RWPE2 (cell line): Measurements from ENCODE around the gene HIVEP1.

ENCODE experiments used
- ATAC-seq: fragments of 200-7000 bp; cut with Tn5 transposase; 3 replicates; pipeline ENCODE4 v1.9.1; 2021; ENCODE audit warnings: low read depth
- DNase-seq: peaks from one replicate; pipeline ENCODE4 v3.0.0-alpha.2; 2020; ENCODE audit warnings: low spot score
- H3K27ac ChIP-seq: fragments of 450-650 bp; 2 replicates; pipeline ENCODE4 v1.5.1; 2017; ENCODE audit warnings: mild to moderate bottlenecking; ENCODE audit not compliant: poor library complexity, severe bottlenecking
- H3K27me3 ChIP-seq: fragments of 250-450 bp; sonication (Bioruptor Pico); 2 replicates; pipeline ENCODE4 v1.5.1; 2021; ENCODE audit warnings: mild to moderate bottlenecking, moderate library complexity; ENCODE audit not compliant: insufficient read depth, poor library complexity, severe bottlenecking
- H3K36me3 ChIP-seq: fragments of 250-450 bp; sonication (Bioruptor Pico); 2 replicates; pipeline ENCODE4 v1.5.1; 2020; ENCODE audit warnings: low read depth, mild to moderate bottlenecking, moderate library complexity
- H3K4me1 ChIP-seq: fragments of 250-450 bp; sonication (Bioruptor Pico); 2 replicates; pipeline ENCODE4 v1.5.1; 2021; ENCODE audit warnings: mild to moderate bottlenecking, moderate library complexity; ENCODE audit not compliant: insufficient read depth, poor library complexity, severe bottlenecking
- H3K4me3 ChIP-seq: fragments of 250-450 bp; sonication (Bioruptor Pico); 2 replicates; pipeline ENCODE4 v1.5.1; 2021; ENCODE audit warnings: mild to moderate bottlenecking, moderate library complexity; ENCODE audit not compliant: severe bottlenecking
- H3K9me3 ChIP-seq: fragments of 250-450 bp; sonication (Bioruptor Pico); 2 replicates; pipeline ENCODE4 v1.5.1; 2021; ENCODE audit warnings: mild to moderate bottlenecking, moderate library complexity; ENCODE audit not compliant: severe bottlenecking
- TF ChIP-seq, protein P1 (sequence below): fragments of 450-650 bp; IDR thresholded peaks from one replicate; pipeline ENCODE4 v1.5.1; 2017; ENCODE audit warnings: mild to moderate bottlenecking, moderate library complexity; ENCODE audit not compliant: poor library complexity, severe bottlenecking

Gene HIVEP1

GRCh38 chr6:12163149-12163548 lies 151.0 kb downstream of the HIVEP1 start:
- Histone ChIP-seq H3K4me1 (peaks cover 3% of the 10 kb centered on the region), H3K4me3 (no peak overlapping the region), H3K27ac (no peak overlapping the region), H3K27me3 (no peaks in the 10 kb centered on the region), H3K36me3 (peaks cover 29% of the 10 kb centered on the region), H3K9me3 (no peaks in the 10 kb centered on the region)
- TF ChIP-seq, protein P1, sequence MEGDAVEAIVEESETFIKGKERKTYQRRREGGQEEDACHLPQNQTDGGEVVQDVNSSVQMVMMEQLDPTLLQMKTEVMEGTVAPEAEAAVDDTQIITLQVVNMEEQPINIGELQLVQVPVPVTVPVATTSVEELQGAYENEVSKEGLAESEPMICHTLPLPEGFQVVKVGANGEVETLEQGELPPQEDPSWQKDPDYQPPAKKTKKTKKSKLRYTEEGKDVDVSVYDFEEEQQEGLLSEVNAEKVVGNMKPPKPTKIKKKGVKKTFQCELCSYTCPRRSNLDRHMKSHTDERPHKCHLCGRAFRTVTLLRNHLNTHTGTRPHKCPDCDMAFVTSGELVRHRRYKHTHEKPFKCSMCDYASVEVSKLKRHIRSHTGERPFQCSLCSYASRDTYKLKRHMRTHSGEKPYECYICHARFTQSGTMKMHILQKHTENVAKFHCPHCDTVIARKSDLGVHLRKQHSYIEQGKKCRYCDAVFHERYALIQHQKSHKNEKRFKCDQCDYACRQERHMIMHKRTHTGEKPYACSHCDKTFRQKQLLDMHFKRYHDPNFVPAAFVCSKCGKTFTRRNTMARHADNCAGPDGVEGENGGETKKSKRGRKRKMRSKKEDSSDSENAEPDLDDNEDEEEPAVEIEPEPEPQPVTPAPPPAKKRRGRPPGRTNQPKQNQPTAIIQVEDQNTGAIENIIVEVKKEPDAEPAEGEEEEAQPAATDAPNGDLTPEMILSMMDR, result no peak
- ATAC-seq (no peak), DNase-seq (no peak)

DNA sequence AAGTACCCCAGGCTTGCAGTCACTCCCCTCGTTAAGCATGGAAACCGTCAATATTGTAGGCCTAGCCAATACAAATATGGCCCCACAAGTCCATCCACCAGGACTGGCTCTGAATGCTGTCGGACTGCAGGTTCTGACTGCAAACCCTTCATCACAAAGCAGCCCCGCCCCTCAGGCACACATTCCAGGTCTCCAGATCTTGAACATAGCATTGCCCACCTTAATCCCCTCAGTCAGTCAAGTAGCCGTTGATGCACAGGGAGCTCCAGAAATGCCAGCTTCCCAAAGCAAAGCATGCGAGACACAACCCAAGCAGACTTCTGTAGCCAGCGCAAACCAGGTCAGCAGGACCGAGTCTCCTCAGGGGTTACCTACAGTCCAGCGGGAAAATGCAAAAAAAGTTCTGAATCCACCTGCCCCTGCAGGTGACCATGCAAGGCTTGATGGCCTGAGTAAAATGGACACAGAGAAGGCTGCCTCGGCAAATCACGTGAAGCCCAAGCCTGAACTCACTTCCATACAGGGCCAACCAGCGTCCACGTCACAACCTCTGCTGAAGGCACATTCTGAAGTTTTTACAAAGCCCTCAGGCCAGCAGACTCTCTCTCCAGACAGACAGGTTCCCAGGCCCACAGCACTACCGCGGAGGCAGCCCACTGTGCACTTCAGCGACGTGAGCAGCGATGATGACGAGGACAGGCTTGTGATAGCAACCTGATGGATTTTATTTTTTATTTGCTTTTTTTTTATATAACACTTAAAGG lies 151.8 kb downstream of the HIVEP1 start:
- Histone ChIP-seq H3K27ac (no peak overlapping the region), H3K4me3 (no peak overlapping the region), H3K36me3 (peaks cover 29% of the 10 kb centered on the region), H3K27me3 (no peaks in the 10 kb centered on the region), H3K9me3 (no peaks in the 10 kb centered on the region), H3K4me1 (peaks cover 3% of the 10 kb centered on the region)
- DNase-seq (no peak), ATAC-seq (no peak)
- TF ChIP-seq, protein P1, result no peak

GRCh38 chr6:12164508-12164770 lies 152.3 kb downstream of the HIVEP1 start:
- peaks cover 3% of the 10 kb centered on the region for H3K4me1 ChIP-seq
- H3K36me3 ChIP-seq, result peaks cover 29% of the 10 kb centered on the region
- ATAC-seq (no peak), DNase-seq (no peak)
- H3K4me3 ChIP-seq, result no peak overlapping the region
- H3K27me3 ChIP-seq, result no peaks in the 10 kb centered on the region
- H3K9me3 ChIP-seq, result no peaks in the 10 kb centered on the region
- TF ChIP-seq, protein P1, result no peak
- H3K27ac ChIP-seq, result no peak overlapping the region

- peaks cover 29% of the 10 kb centered on the region for H3K36me3 ChIP-seq
- H3K4me1 ChIP-seq, result peaks cover 3% of the 10 kb centered on the region
- TF ChIP-seq, protein P1, result no peak
- H3K9me3 ChIP-seq, result no peaks in the 10 kb centered on the region
- no peak overlapping the region for H3K27ac ChIP-seq
- H3K4me3 ChIP-seq, result no peak overlapping the region
- H3K27me3 ChIP-seq, result no peaks in the 10 kb centered on the region
- ATAC-seq, result no peak
- DNase-seq, result no peak
Measured at GRCh38 chr6:12165297-12165696, 153.2 kb downstream of the HIVEP1 start.

DNA sequence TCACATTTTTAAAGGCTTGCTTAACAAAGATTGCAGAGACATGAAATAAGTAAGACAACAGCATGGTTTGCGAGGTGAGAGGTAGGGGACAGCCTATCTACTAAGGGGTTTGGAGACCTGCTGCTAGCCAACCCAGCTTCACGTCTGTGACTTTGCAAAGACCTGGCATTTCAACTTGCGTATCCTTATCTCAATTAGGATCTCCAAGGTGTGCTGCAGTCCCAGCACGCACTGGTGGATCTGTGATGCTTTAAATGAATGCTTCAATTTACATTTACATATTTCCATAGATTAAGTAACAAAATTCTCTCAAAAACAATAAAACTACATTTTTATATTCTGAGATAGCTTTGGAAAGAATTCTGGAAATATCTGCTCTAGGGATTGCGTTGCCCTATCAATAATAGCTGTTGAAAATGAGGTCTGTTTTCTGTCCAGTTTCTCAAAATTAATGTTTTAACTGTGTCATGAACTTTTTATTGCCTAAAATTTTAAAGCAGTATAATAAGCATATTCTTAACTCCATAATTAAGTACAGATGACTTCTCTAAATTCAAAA lies 153.7 kb downstream of the HIVEP1 start:
- no peak overlapping the region for H3K27ac ChIP-seq

More for the DNA sequence above, 153.7 kb downstream of the HIVEP1 start:
- Histone ChIP-seq H3K9me3 (no peaks in the 10 kb centered on the region), H3K4me1 (peaks cover 3% of the 10 kb centered on the region), H3K4me3 (no peak overlapping the region), H3K36me3 (peaks cover 29% of the 10 kb centered on the region), H3K27me3 (no peaks in the 10 kb centered on the region)
- TF ChIP-seq, protein P1, result no peak
- ATAC-seq (no peak), DNase-seq (no peak)
